ENCODE results near the gene POMT2.
A peak's percentile ranks its signal among the peaks of the same experiment; 100 is the strongest.
"Not testable (repeated sequence)": the region's sequence is repeated elsewhere in the genome, so short reads cannot be mapped to it uniquely, and the experiment has no call there.

Gene POMT2, protein sequence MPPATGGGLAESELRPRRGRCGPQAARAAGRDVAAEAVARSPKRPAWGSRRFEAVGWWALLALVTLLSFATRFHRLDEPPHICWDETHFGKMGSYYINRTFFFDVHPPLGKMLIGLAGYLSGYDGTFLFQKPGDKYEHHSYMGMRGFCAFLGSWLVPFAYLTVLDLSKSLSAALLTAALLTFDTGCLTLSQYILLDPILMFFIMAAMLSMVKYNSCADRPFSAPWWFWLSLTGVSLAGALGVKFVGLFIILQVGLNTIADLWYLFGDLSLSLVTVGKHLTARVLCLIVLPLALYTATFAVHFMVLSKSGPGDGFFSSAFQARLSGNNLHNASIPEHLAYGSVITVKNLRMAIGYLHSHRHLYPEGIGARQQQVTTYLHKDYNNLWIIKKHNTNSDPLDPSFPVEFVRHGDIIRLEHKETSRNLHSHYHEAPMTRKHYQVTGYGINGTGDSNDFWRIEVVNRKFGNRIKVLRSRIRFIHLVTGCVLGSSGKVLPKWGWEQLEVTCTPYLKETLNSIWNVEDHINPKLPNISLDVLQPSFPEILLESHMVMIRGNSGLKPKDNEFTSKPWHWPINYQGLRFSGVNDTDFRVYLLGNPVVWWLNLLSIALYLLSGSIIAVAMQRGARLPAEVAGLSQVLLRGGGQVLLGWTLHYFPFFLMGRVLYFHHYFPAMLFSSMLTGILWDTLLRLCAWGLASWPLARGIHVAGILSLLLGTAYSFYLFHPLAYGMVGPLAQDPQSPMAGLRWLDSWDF

DNA sequence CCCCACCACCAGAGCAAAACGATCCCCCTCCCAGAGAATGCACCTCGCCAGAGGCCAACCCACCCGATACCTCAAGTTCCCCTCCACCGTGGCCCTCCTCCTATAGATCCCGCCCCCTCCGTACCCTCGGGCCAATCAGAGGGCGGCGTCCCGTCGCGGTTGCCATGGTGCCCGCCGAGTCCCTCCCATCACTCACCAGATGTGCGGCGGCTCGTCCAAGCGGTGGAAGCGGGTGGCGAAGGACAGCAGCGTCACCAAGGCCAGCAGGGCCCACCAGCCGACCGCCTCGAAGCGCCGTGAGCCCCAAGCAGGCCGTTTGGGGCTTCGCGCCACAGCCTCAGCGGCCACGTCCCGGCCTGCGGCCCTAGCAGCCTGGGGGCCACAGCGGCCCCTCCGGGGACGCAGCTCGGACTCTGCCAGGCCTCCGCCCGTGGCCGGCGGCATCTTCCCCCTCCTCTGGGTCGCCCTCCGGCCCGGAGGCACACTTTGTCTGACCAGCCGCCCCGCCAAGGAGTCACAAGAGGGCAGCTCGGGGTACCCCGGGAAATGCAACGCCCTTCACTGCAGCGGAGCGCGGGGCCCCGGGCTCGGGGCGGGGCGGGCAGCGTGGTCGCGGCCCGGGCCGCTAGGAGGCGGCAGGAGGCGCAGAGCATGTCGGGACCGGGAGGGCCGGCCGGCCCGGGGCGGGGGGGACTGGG is at the start of gene POMT2:
Gene POMT2 (minus strand): TSS at position 646 of the 698 bp plus-strand sequence. CDS start 202 bp downstream, at position 444.
- DNase-seq: peak; percentile 97

DNA sequence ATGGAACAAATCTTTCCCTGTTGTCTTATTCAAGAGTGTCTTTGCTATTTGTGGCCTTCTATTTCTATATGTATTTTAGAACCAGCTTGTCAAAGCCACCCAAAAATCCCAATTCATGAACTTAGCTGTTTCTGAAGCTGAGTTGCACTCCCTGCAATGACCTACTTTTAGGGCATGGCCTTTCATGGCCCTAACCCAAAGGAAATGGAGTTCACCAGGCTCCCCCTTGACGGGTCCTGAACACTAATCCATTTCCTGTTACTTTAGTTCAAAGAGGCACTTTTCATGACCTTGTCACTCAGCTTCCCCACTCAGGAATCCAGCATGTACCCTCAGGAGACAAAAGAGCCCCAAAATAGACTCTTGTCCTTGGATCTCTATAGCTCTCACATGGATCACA is 48.6 kb upstream of the POMT2 start:
- DNase-seq: no peak

- no peak for DNase-seq
These were observed 43.5 kb upstream of the POMT2 start for GRCh38 chr14:77364146-77364545.

- no peak for DNase-seq
These were observed 38.9 kb upstream of the POMT2 start for GRCh38 chr14:77359626-77360025.

DNA sequence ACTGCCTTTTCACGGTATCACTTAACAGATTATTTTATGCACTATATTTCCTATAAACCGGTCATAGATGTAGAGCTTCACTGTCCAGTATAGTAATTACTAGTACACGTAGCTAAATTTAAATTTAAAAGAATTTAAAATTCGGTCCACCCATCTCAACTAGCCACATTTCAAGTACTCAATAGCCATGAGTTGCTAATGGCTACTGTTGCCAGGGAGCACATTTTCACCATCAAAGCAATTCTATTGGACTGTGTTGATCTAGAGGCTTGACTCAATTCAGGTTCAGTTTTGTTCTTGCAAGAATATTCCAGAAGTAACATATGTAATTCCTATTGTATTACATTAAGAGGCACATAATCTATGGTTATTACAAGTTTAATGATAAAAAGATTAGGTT is 36.2 kb upstream of the POMT2 start:
- no peak for DNase-seq

DNA sequence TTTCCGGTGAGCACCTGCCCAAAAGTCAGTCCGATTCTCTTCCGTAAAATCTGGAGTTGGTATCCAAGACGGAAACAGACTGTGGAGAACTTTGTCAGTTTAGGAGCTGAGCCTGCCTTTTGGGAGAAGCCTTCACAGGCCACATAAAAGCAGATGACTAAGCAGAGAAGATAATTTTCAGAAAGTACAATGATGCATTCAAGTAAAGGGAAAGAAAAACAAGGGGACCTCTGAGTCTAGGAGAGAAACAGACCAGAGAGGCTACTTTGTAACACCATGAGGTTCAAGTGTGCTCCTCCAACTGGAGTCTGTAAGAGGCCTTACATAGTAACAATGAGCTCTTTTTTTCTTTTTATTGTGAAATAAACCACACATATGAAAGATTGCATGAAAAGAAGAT is 35.1 kb upstream of the POMT2 start:
- DNase-seq: no peak

- DNase-seq: no peak
These were observed 32.9 kb upstream of the POMT2 start for GRCh38 chr14:77353469-77354141.

DNA sequence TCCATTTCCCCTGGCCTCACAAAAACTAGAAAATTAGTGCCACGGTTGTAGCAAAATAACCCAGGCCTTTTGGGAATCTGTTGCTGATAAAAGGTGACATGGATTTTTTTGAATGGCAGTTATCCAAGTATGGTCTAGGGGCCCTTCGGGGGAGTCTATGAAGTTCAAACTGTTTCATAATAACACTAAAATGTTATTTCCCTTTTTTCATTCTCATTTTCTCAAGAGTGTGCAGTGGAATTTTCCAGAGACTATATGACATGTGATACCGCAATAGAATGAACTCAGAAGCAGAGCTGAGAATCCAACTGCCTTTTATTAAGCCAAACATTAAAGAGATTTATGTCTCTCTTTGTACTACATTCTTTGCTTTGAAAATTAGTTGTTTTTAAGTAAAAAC is 27.1 kb upstream of the POMT2 start:
- DNase-seq: no peak

DNA sequence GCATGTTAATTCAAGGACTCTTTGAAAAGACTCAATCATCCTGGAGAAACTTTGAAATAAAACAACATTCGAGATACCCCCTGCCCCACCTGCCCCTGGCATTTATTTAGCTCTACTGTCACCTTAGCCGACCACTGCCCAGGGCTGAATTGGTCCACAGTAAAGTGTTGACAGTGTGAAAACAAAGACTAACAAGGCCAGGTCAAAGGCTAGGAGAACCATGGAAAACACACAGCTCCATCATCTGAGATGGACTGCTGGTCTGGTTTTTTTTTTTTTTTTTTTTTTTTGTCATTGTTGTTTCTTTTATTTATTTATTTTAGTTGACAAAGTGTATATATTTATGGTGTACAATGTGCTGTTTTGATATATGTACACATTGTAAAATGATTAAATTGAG is 25.8 kb upstream of the POMT2 start:
- no peak for DNase-seq

- DNase-seq: no peak
These were observed 23.8 kb upstream of the POMT2 start for GRCh38 chr14:77344377-77344996.

- no peak for DNase-seq
These were observed 23.0 kb upstream of the POMT2 start for GRCh38 chr14:77343662-77344061.

DNA sequence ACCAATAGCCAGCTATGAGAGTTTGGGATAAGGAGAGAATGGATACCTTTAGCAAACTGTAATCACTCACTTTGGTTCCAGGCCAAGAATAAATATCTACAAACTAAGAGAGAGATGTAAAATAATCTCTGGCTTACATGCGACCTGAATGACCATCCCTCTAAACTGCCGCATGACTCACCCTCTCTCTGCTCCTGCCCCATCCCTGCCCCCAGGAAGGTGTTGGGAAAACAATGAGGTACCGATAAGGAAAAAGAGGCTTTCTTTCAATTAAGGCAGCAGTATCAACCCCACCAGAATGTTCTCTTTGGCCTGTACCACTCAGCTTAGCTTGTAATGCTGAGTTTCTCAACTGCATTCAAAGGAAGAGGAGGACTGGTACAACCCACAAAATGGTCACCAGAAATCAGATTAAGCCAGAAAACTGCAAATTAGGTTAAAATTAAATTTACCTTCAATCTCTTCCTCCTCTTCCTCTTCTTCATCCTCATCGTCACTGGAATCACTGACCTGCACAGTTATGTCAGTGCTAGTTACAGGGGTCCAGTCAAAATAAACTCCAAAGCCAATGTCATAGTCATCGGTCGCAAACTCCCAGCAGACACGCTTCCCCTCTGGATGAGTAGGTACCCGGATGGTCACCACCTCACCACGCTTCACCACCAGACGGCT is 22.2 kb upstream of the POMT2 start:
- DNase-seq: no peak

DNA sequence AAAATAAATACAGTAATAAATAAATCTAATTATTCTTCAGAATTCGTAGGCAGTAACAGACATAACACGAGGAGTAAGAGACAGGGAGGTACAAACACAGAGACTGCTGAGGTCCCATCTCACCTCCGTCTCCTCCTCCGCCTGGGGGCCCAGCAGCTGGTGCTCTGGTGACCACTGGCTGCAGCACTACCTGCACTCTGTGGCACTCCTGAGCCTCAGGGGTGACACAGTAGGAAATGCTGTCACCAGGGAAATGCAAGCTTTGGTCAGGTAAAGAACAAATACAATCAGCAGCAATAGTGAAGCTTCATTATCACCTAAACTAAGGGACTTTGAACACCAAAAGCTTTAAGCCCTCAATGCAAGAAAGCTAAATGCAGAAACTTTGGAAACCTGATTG is 19.7 kb upstream of the POMT2 start:
- DNase-seq: no peak

DNA sequence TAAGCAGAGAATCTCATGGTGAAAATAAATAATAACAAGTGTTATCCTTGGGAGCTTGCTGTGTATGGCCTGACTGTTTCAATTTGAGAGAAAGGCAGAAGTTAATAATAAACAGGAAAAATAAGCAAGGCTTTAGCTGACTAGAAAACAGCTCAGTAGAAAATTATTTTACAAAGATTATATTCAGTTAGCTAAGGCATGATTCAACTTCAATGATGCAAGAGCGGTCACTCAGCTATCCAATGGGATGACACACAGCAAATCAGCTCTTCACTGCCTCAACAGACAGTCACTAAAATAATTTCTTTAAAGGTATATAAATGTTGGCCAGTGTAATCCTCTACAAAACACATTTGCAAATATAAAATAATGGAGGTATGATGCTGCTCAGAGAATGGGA is 18.7 kb upstream of the POMT2 start:
- no peak for DNase-seq

- DNase-seq: no peak
These were observed 17.6 kb upstream of the POMT2 start for GRCh38 chr14:77338302-77338701.

GRCh38 chr14:77337880-77338279 is 17.2 kb upstream of the POMT2 start:
- no peak for DNase-seq

DNA sequence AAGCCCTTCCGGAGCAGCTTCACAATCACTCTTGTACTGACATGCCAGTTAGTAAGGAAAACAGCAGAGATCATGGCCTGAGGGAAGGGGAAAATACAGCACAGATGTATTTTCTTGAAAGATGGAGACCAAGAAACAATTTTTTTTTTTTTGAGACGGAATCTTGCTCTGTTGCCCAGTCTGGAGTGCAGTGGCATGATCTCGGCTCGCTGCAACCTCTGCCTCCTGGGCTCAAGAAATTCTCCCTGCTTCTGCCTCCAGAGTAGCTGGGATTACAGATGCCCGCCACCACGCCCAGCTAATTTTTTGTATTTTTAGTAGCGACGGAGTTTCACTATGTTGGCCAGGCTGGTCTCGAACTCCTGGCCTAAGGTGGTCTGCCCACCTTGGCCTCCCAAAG is 16.6 kb upstream of the POMT2 start:
- not testable (repeated sequence) for DNase-seq

GRCh38 chr14:77335576-77335975 is 14.9 kb upstream of the POMT2 start:
- no peak for DNase-seq

- no peak for DNase-seq
These were observed 9.2 kb upstream of the POMT2 start for GRCh38 chr14:77329872-77330271.

GRCh38 chr14:77327111-77327510 is 6.4 kb upstream of the POMT2 start:
- no peak for DNase-seq

DNA sequence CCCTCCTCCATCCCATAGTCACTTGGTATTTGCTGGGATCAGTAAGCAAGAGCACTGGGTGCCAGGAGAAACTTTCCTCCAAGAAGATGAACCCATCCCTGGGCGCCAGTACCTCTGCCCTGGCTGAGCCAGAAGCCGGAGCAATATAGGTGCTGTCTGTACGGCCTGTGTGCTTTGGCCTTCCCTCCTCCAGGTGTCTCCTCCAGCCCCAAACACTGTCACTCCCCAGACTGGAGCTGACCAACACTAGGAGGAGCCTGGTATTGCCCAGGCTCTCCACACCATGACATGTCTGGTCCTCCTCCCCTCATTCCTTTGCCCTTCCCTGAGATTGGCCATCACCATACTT is 5.0 kb upstream of the POMT2 start:
- DNase-seq: no peak
